Left ventricle myocardium inferior (tissue), 1 donor: Measurements from ENCODE around the gene DEFB124. TPM values are rescaled to one million over a fixed set of nuclear protein-coding genes. Genes with fewer than 3 reads are reported as not detected.
"Not testable (repeated sequence)": the region's sequence is repeated elsewhere in the genome, so short reads cannot be mapped to it uniquely, and the experiment has no call there.

Experiments
- DNase-seq: peaks from one replicate; pipeline ENCODE4 v3.0.0-alpha.2; 2020
- H3K27ac ChIP-seq: fragments of 200-600 bp; replicated peaks from 2 replicates; pipeline ENCODE4 v1.8.0; 2021
- H3K27me3 ChIP-seq: fragments of 200-600 bp; 2 replicates; pipeline ENCODE4 v1.8.0; 2021; ENCODE audit warnings: low read depth
- H3K36me3 ChIP-seq: fragments of 200-600 bp; 2 replicates; pipeline ENCODE4 v1.8.0; 2021
- H3K4me1 ChIP-seq: fragments of 200-600 bp; 2 replicates; pipeline ENCODE4 v1.8.0; 2021
- H3K4me3 ChIP-seq: fragments of 200-600 bp; 2 replicates; pipeline ENCODE4 v1.8.0; 2021; ENCODE audit warnings: mild to moderate bottlenecking, moderate library complexity
- H3K9me3 ChIP-seq: fragments of 200-600 bp; replicated peaks from 2 replicates; pipeline ENCODE4 v1.8.0; 2021
- CTCF ChIP-seq: fragments of 200-600 bp; IDR thresholded peaks from 2 replicates; pipeline ENCODE4 v1.8.0; 2021; ENCODE audit warnings: antibody characterized with exemption, mild to moderate bottlenecking, borderline replicate concordance
- intact Hi-C: fragments of 100-400 bp; cut with micrococcal nuclease; formaldehyde crosslinking; loops from one replicate; pipeline ENCODE4 v1.11.0; 2022
- total RNA-seq: library from RNA; stranded (reverse); fragmentation: NEBNext Ultra II Directional; extraction: Animal tissue kit (Norgen Biotek cat#: 25700); gene quantifications from one replicate; pipeline ENCODE4 v1.2.1, GENCODE V29; 2021
- donor health status: DM: no; HTN: yes; CAD: no; lungs with severe emphysema.

The DEFB124 gene
- total RNA-seq, 1 donor from 2014 or later = not detected

GRCh38 chr20:31449511-31450414, 25.2 kb downstream of the DEFB124 start:
- H3K36me3 ChIP-seq = no peaks in the 10 kb centered on the region
- no peak for DNase-seq
- intact Hi-C loops = no loop called here

GRCh38 chr20:31446084-31446819, 28.7 kb downstream of the DEFB124 start:
- H3K36me3 ChIP-seq = no peaks in the 10 kb centered on the region
- TF ChIP-seq CTCF = no peak

More at GRCh38 chr20:31449511-31450414, 25.2 kb downstream of the DEFB124 start:
- Histone ChIP-seq H3K27me3 (peaks cover 26% of the 10 kb centered on the region), H3K9me3 (no peaks in the 10 kb centered on the region), H3K27ac (no peak overlapping the region), H3K4me3 (no peak overlapping the region), H3K4me1 (no peaks in the 10 kb centered on the region)
- no peak for TF ChIP-seq CTCF

GRCh38 chr20:31440012-31440659, 34.8 kb downstream of the DEFB124 start, which contains the start of gene DEFB123:
TSS of gene DEFB123 (plus strand) at chr20:31440632. CDS start at chr20:31440699, 67 bp downstream.
- Histone ChIP-seq H3K36me3 (no peaks in the 10 kb centered on the region), H3K9me3 (no peaks in the 10 kb centered on the region), H3K27ac (no peak within 1 kb of the TSS), H3K4me3 (no peak within 1 kb of the TSS), H3K27me3 (peaks cover 40% of the 10 kb centered on the region), H3K4me1 (no peaks in the 10 kb centered on the region)
- no peak for TF ChIP-seq CTCF
- DNase-seq = no peak
- intact Hi-C loops = no loop called here

More at GRCh38 chr20:31446084-31446819, 28.7 kb downstream of the DEFB124 start:
- peaks cover 21% of the 10 kb centered on the region for H3K27me3 ChIP-seq
- DNase-seq = no peak
- H3K4me3 ChIP-seq = no peak overlapping the region
- H3K9me3 ChIP-seq = no peaks in the 10 kb centered on the region
- intact Hi-C loops = no loop called here
- no peak overlapping the region for H3K27ac ChIP-seq
- no peaks in the 10 kb centered on the region for H3K4me1 ChIP-seq

- H3K27ac ChIP-seq = no peak overlapping the region
- no peaks in the 10 kb centered on the region for H3K4me1 ChIP-seq
- DNase-seq = no peak
- peaks cover 32% of the 10 kb centered on the region for H3K27me3 ChIP-seq
- no peak overlapping the region for H3K4me3 ChIP-seq
- intact Hi-C loops = no loop called here
- H3K9me3 ChIP-seq = peaks cover 15% of the 10 kb centered on the region
- TF ChIP-seq CTCF = no peak
- no peaks in the 10 kb centered on the region for H3K36me3 ChIP-seq
These were observed 44.3 kb downstream of the DEFB124 start for GRCh38 chr20:31430568-31431115.

GRCh38 chr20:31427576-31427975, 47.4 kb downstream of the DEFB124 start:
- H3K9me3 ChIP-seq = peaks cover 15% of the 10 kb centered on the region
- DNase-seq, H3K36me3 ChIP-seq, intact Hi-C loops, H3K4me3 ChIP-seq, H3K27me3 ChIP-seq, H3K4me1 ChIP-seq, H3K27ac ChIP-seq: not testable (repeated sequence)

- H3K9me3 ChIP-seq = peaks cover 15% of the 10 kb centered on the region
- DNase-seq, H3K27me3 ChIP-seq, H3K4me1 ChIP-seq, H3K27ac ChIP-seq, H3K36me3 ChIP-seq, intact Hi-C loops, H3K4me3 ChIP-seq: not testable (repeated sequence)
These were observed 47.9 kb downstream of the DEFB124 start for GRCh38 chr20:31426891-31427551.
